Panc1 (cell line): ENCODE results near the gene SH3PXD2A.

Experiments used
- POLR2AphosphoS5 ChIP-seq: IDR thresholded peaks from 2 replicates; pipeline ENCODE4 v1.6.1; 2012; ENCODE audit warnings: mild to moderate bottlenecking, low read depth, low read length, moderate library complexity
- TF ChIP-seq, protein P1 (sequence below): fragments of 450-650 bp; IDR thresholded peaks from 2 replicates; pipeline ENCODE4 v1.5.1; 2017; ENCODE audit warnings: mild to moderate bottlenecking
- TF ChIP-seq, protein P2 (sequence below), 2 experiments: IDR thresholded peaks; 2 replicates each; pipeline ENCODE4 v1.6.1; 2011 to 2012; ENCODE audit warnings: low read depth in 2 of 2, control low read depth in 1 of 2, low read length in 1 of 2, mild to moderate bottlenecking in 1 of 2, moderate library complexity in 1 of 2; ENCODE audit not compliant: insufficient read depth in 1 of 2

- TF ChIP-seq, protein P1, sequence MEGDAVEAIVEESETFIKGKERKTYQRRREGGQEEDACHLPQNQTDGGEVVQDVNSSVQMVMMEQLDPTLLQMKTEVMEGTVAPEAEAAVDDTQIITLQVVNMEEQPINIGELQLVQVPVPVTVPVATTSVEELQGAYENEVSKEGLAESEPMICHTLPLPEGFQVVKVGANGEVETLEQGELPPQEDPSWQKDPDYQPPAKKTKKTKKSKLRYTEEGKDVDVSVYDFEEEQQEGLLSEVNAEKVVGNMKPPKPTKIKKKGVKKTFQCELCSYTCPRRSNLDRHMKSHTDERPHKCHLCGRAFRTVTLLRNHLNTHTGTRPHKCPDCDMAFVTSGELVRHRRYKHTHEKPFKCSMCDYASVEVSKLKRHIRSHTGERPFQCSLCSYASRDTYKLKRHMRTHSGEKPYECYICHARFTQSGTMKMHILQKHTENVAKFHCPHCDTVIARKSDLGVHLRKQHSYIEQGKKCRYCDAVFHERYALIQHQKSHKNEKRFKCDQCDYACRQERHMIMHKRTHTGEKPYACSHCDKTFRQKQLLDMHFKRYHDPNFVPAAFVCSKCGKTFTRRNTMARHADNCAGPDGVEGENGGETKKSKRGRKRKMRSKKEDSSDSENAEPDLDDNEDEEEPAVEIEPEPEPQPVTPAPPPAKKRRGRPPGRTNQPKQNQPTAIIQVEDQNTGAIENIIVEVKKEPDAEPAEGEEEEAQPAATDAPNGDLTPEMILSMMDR: no peak
- no peak for TF ChIP-seq POLR2AphosphoS5
- TF ChIP-seq, protein P2, sequence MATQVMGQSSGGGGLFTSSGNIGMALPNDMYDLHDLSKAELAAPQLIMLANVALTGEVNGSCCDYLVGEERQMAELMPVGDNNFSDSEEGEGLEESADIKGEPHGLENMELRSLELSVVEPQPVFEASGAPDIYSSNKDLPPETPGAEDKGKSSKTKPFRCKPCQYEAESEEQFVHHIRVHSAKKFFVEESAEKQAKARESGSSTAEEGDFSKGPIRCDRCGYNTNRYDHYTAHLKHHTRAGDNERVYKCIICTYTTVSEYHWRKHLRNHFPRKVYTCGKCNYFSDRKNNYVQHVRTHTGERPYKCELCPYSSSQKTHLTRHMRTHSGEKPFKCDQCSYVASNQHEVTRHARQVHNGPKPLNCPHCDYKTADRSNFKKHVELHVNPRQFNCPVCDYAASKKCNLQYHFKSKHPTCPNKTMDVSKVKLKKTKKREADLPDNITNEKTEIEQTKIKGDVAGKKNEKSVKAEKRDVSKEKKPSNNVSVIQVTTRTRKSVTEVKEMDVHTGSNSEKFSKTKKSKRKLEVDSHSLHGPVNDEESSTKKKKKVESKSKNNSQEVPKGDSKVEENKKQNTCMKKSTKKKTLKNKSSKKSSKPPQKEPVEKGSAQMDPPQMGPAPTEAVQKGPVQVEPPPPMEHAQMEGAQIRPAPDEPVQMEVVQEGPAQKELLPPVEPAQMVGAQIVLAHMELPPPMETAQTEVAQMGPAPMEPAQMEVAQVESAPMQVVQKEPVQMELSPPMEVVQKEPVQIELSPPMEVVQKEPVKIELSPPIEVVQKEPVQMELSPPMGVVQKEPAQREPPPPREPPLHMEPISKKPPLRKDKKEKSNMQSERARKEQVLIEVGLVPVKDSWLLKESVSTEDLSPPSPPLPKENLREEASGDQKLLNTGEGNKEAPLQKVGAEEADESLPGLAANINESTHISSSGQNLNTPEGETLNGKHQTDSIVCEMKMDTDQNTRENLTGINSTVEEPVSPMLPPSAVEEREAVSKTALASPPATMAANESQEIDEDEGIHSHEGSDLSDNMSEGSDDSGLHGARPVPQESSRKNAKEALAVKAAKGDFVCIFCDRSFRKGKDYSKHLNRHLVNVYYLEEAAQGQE (IDR thresholded peaks at IDR 0.05; ENCODE audit: insufficient read depth in 1 of 2, low read depth in 2 of 2, low read length in 1 of 2): no peak
Measured at GRCh38 chr10:103892181-103892580, 36.8 kb upstream of the SH3PXD2A start.
